Measurements from ENCODE around the gene EHMT2.
"Not testable (repeated sequence)": the region's sequence is repeated elsewhere in the genome, so short reads cannot be mapped to it uniquely, and the experiment has no call there.

Gene EHMT2

DNA sequence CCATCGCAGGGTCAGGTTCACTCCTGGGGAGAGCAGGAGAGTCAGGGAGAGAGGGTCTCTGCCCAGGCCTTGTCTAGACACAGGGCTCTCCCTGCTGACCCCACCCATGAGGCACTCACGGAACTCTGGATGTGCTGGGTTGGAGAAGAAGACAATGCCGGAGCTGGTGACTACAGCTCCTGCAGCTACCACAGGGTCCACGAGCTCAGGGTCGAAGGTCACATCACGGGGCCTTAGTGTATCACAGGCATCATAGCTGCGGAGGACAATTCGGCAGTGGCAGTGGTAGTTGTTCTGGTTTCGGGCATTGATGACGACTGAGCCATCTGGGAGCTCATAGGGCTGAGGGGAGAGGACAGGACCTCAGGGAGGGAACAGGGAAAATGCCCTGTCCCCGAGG is 37.6 kb downstream of the EHMT2 start:
- no peaks in the 10 kb centered on the region for H3K9me3 Mint-ChIP-seq
- no peak overlapping the region for H3K27ac Mint-ChIP-seq
- no peak for DNase-seq
- H3K36me3 Mint-ChIP-seq (ENCODE audit: low read depth), result peaks cover 45% of the 10 kb centered on the region
- no peaks in the 10 kb centered on the region for H3K27me3 Mint-ChIP-seq
- no peak overlapping the region for H3K4me3 Mint-ChIP-seq
- peaks cover 28% of the 10 kb centered on the region for H3K4me1 Mint-ChIP-seq (ENCODE audit: low read depth)

- Mint-ChIP-seq H3K9me3 (no peaks in the 10 kb centered on the region), H3K4me3 (no peak overlapping the region), H3K36me3 (ENCODE audit: low read depth) (peaks cover 45% of the 10 kb centered on the region), H3K27ac (no peak overlapping the region), H3K27me3 (no peaks in the 10 kb centered on the region), H3K4me1 (ENCODE audit: low read depth) (peaks cover 21% of the 10 kb centered on the region)
- DNase-seq, result no peak
Measured at GRCh38 chr6:31858707-31859106, 38.8 kb downstream of the EHMT2 start.

- H3K9me3 Mint-ChIP-seq, H3K27ac Mint-ChIP-seq, DNase-seq, H3K4me3 Mint-ChIP-seq, H3K27me3 Mint-ChIP-seq: not testable (repeated sequence)
- peaks cover 48% of the 10 kb centered on the region for H3K36me3 Mint-ChIP-seq (ENCODE audit: low read depth)
- peaks cover 17% of the 10 kb centered on the region for H3K4me1 Mint-ChIP-seq (ENCODE audit: low read depth)
Measured at GRCh38 chr6:31857774-31858173, 39.7 kb downstream of the EHMT2 start.

GRCh38 chr6:31851980-31852718 is 45.3 kb downstream of the EHMT2 start:
- not testable (repeated sequence) for H3K4me3 Mint-ChIP-seq; DNase-seq; H3K9me3 Mint-ChIP-seq; H3K4me1 Mint-ChIP-seq (ENCODE audit: low read depth); H3K27ac Mint-ChIP-seq; H3K27me3 Mint-ChIP-seq
- H3K36me3 Mint-ChIP-seq (ENCODE audit: low read depth), result peaks cover 10% of the 10 kb centered on the region

GRCh38 chr6:31851485-31851832 is 46.0 kb downstream of the EHMT2 start:
- peak overlapping the region; percentile 20 for H3K27ac Mint-ChIP-seq
- no peaks in the 10 kb centered on the region for H3K4me1 Mint-ChIP-seq (ENCODE audit: low read depth)
- H3K4me3 Mint-ChIP-seq, result no peak overlapping the region
- no peaks in the 10 kb centered on the region for H3K9me3 Mint-ChIP-seq
- DNase-seq, result no peak
- no peaks in the 10 kb centered on the region for H3K27me3 Mint-ChIP-seq
- H3K36me3 Mint-ChIP-seq (ENCODE audit: low read depth), result peaks cover 6% of the 10 kb centered on the region

- H3K9me3 Mint-ChIP-seq, result no peaks in the 10 kb centered on the region
- no peaks in the 10 kb centered on the region for H3K27me3 Mint-ChIP-seq
- H3K27ac Mint-ChIP-seq, result peak overlapping the region; percentile 20
- H3K4me1 Mint-ChIP-seq (ENCODE audit: low read depth), result no peaks in the 10 kb centered on the region
- H3K36me3 Mint-ChIP-seq (ENCODE audit: low read depth), result peaks cover 6% of the 10 kb centered on the region
- H3K4me3 Mint-ChIP-seq, result no peak overlapping the region
- DNase-seq, result no peak
Measured at GRCh38 chr6:31850765-31851484, 46.6 kb downstream of the EHMT2 start.

DNA sequence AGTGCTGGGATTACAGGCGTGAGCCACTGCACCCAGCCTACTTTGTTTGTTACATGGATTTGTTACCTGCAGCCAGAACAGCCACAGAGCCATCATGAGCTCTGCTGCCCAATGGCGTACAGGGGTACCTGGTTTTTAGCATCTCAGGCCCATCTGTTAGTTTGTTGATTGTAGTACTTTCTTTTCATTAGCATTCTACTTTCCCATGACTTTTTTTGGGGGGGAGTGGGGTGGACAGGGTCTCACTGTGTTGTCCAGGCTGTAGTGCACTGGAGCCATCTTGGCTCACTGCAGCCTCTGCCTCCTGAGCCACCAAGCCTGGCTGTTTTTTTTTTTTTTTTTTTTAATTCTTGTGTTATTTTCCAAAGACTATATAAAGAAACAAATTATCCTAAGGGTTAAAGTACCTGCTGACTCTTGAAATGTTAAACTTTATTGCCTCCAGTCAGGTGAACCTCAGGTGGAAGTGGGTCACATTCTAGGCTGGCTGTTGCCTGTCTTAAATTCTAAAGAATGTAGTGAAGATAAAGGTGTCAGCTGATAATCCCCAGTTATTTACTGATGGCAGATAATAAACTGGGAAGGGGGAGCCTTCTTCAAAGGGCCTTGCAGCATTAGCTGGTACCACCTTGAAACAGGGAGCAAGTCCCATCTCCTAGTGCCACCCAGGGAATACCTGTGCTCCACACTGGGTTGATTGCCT is 50.1 kb downstream of the EHMT2 start:
- Mint-ChIP-seq H3K27me3 (no peaks in the 10 kb centered on the region), H3K27ac (no peak overlapping the region), H3K36me3 (ENCODE audit: low read depth) (peaks cover 4% of the 10 kb centered on the region), H3K9me3 (no peaks in the 10 kb centered on the region), H3K4me1 (ENCODE audit: low read depth) (no peaks in the 10 kb centered on the region), H3K4me3 (no peak overlapping the region)
- no peak for DNase-seq

DNA sequence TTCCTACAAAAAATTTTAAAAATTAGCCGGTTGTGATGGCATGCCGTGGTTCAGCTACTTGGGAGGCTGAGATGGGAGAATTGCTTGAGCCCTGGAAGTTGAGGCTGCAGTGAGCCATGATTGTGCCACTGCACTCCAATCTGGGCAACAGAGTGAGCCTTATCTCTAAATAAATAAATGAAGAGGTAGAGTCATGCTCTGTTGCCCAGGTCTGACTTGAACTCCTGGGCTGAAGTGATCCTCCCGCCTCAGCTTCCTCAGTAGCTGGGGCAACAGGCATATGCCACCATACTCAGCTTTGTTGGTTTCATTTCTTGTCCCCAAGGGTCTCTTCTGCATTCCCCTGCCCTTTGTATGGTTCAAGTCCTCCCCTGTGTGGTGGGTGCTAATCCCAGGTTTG is 53.0 kb downstream of the EHMT2 start:
- peak overlapping the region; percentile 29 for H3K27ac Mint-ChIP-seq
- no peak for DNase-seq
- no peak overlapping the region for H3K4me3 Mint-ChIP-seq
- H3K9me3 Mint-ChIP-seq, result no peaks in the 10 kb centered on the region
- H3K27me3 Mint-ChIP-seq, result no peaks in the 10 kb centered on the region
- peaks cover 5% of the 10 kb centered on the region for H3K4me1 Mint-ChIP-seq (ENCODE audit: low read depth)
- H3K36me3 Mint-ChIP-seq (ENCODE audit: low read depth), result peaks cover 27% of the 10 kb centered on the region

DNA sequence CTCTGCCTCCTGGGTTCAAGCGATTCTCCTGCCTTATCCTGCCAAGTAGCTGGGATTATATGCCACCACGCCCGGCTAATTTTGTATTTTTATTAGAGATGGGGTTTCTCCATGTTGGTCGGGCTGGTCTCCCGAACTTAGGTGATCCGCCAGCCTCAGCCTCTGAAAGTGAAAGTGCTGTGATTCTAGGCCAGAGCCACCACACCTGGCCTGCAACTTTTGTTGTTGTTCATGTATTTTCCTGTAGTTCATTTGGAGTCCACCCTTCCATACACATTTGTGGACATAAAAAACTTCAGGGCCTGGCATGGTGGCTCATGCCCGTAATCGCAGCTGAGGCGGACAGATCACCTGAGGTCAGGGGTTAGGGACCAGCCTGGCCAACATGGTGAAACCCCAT is 55.4 kb downstream of the EHMT2 start:
- DNase-seq, result no peak
- Mint-ChIP-seq H3K36me3 (ENCODE audit: low read depth) (peaks cover 52% of the 10 kb centered on the region), H3K9me3 (no peaks in the 10 kb centered on the region), H3K4me1 (ENCODE audit: low read depth) (peaks cover 18% of the 10 kb centered on the region), H3K4me3 (no peak overlapping the region), H3K27ac (peak overlapping the region; percentile 98), H3K27me3 (no peaks in the 10 kb centered on the region)

DNA sequence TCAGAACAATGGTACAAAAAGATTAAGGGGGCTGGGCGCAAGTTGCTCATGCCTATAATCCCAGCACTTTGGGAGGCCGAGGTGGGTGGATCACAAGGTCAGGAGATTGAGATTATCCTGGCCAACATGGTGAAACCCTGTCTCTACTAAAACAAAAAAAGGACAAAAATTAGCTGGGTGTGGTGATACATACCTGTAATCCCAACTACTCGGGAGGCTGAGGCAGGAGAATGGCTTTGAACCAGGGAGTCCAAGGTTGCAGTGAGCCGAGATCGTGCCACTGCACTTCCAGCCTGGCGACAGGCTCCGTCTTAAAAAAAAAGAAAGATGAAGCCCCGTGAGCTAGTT is 57.7 kb downstream of the EHMT2 start:
- Mint-ChIP-seq H3K4me3 (peak overlapping the region; percentile 99), H3K27ac (peak overlapping the region; percentile 98), H3K36me3 (ENCODE audit: low read depth) (peaks cover 75% of the 10 kb centered on the region), H3K4me1 (ENCODE audit: low read depth) (peaks cover 22% of the 10 kb centered on the region)
- H3K9me3 Mint-ChIP-seq, DNase-seq, H3K27me3 Mint-ChIP-seq: not testable (repeated sequence)

DNA sequence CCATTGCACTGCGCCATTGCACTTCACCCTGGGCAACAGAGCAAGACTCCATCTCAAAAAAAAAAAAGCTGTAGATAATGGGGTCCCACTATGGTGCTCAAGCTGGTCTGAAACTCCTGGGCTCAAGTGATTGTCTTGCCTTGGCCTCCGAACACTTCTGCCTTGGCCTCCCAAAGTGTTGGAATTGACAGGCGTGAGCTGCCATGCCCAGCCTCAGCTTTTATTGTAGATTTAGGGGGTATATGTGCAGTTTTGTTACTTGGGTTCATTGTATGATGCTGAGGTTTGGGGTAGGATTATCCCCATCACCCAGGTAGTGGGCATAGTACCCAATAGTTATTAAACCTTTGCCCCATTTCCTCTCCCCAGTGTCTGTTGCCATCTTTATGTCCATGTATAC is 58.5 kb downstream of the EHMT2 start:
- Mint-ChIP-seq H3K4me3 (peak overlapping the region; percentile 99), H3K27me3 (no peaks in the 10 kb centered on the region), H3K9me3 (no peaks in the 10 kb centered on the region), H3K4me1 (ENCODE audit: low read depth) (peaks cover 25% of the 10 kb centered on the region), H3K36me3 (ENCODE audit: low read depth) (peaks cover 80% of the 10 kb centered on the region), H3K27ac (peak overlapping the region; percentile 98)
- no peak for DNase-seq

DNA sequence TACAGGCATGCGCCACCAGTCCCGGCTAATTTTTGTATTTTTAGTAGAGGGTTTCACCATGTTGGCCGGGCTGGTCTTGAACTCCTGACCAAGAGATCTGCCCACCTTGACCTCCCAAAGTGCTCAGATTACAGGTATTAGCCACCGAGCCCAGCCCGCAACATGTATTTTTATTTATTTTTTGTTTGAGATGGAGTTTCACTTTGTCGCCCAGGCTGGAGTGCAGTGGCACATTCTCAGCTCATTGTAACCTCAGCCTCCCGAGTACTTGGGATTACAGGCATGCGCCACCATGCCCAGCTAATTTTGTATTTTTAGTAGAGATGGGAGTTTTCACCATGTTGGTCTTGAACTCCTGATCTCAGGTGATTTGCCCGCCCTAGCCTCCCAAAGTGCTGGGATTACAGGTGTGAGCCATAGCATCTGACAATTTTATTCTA is 59.4 kb downstream of the EHMT2 start:
- peak overlapping the region; percentile 99 for H3K4me3 Mint-ChIP-seq
- peaks cover 26% of the 10 kb centered on the region for H3K4me1 Mint-ChIP-seq (ENCODE audit: low read depth)
- H3K36me3 Mint-ChIP-seq (ENCODE audit: low read depth), result peaks cover 80% of the 10 kb centered on the region
- H3K27me3 Mint-ChIP-seq, DNase-seq, H3K9me3 Mint-ChIP-seq: not testable (repeated sequence)
- H3K27ac Mint-ChIP-seq, result peak overlapping the region; percentile 98

GRCh38 chr6:31837369-31838113 is 60.0 kb downstream of the EHMT2 start:
- Mint-ChIP-seq H3K4me1 (ENCODE audit: low read depth) (peaks cover 29% of the 10 kb centered on the region), H3K9me3 (no peaks in the 10 kb centered on the region), H3K4me3 (peak overlapping the region; percentile 99), H3K27ac (peak overlapping the region; percentile 98), H3K36me3 (ENCODE audit: low read depth) (peaks cover 79% of the 10 kb centered on the region), H3K27me3 (no peaks in the 10 kb centered on the region)
- DNase-seq, result no peak

- Mint-ChIP-seq H3K9me3 (no peaks in the 10 kb centered on the region), H3K27ac (peak overlapping the region; percentile 98), H3K27me3 (no peaks in the 10 kb centered on the region), H3K4me1 (ENCODE audit: low read depth) (peaks cover 31% of the 10 kb centered on the region), H3K36me3 (ENCODE audit: low read depth) (peaks cover 76% of the 10 kb centered on the region), H3K4me3 (peak overlapping the region; percentile 99)
- no peak for DNase-seq
Measured at GRCh38 chr6:31836474-31837368, 60.8 kb downstream of the EHMT2 start.

Measured in activated T-cell treated with anti-CD3 and anti-CD28 coated beads, Interleukin-2, amount 50 U/mL, for 24 hours (primary cell).